Gastroesophageal sphincter (tissue), 4 donors: ENCODE results near the gene TRPM7. TPM values are rescaled to one million over a fixed set of nuclear protein-coding genes. Genes with fewer than 3 reads are reported as not detected.
"Not testable (repeated sequence)": the region's sequence is repeated elsewhere in the genome, so short reads cannot be mapped to it uniquely, and the experiment has no call there.

ENCODE experiments used
- ATAC-seq: fragments of 150-250 bp; one replicate; pipeline ENCODE4 v1.9.1; 2016; ENCODE audit warnings: mild to moderate bottlenecking, moderate library complexity
- H3K27ac ChIP-seq, 4 donors: fragments of 200-600 bp; sonication (generic) in 3 of 4; 1 replicate in 3 of 4; 2 replicates in 1 of 4; pipeline ENCODE4 v1.5.1; 2016 to 2019
- H3K27me3 ChIP-seq: fragments of 200-600 bp; sonication (generic); one replicate; pipeline ENCODE4 v1.5.1; 2019
- H3K36me3 ChIP-seq, 2 donors: fragments of 200-600 bp; sonication (generic); one replicate each; pipeline ENCODE4 v1.5.1; 2019; ENCODE audit warnings: control low read depth in 1 of 2
- H3K4me1 ChIP-seq, 3 donors: fragments of 200-600 bp; sonication (generic); 1 replicate in 2 of 3; 2 replicates in 1 of 3; pipeline ENCODE4 v1.5.1; 2016 to 2019; ENCODE audit warnings: control low read depth in 2 of 3
- H3K4me3 ChIP-seq, 2 donors: fragments of 200-600 bp; sonication (generic); one replicate each; pipeline ENCODE4 v1.5.1; 2019; ENCODE audit warnings: mild to moderate bottlenecking in 1 of 2, moderate library complexity in 1 of 2
- H3K9me3 ChIP-seq, 3 donors: fragments of 200-600 bp; sonication (generic); one replicate each; pipeline ENCODE4 v1.5.1; 2017 to 2019; ENCODE audit warnings: control low read depth in 2 of 3
- EP300 ChIP-seq: sonication (generic); formaldehyde crosslinking; IDR thresholded peaks from one replicate; pipeline ENCODE4 v1.6.1; 2017; ENCODE audit warnings: antibody characterized with exemption, mild to moderate bottlenecking
- POLR2A ChIP-seq, 2 donors: fragments of 450-650 bp; IDR thresholded peaks; one replicate each; pipeline ENCODE4 v1.6.1; 2017; ENCODE audit warnings: antibody characterized with exemption in 2 of 2, mild to moderate bottlenecking in 2 of 2, moderate library complexity in 1 of 2
- POLR2AphosphoS5 ChIP-seq: sonication (generic); formaldehyde crosslinking; IDR thresholded peaks from one replicate; pipeline ENCODE4 v1.6.1; 2017; ENCODE audit warnings: antibody characterized with exemption
- WGBS, 2 donors: methylation state at CpG; one replicate each; pipeline ENCODE4 v1.1.5; 2018; ENCODE audit warnings: low coverage in 1 of 2; 5-methylcytosine and 5-hydroxymethylcytosine counted together
- total RNA-seq, 4 donors: library from RNA; depleted of rRNA; stranded (reverse); fragments of >200 nt; gene quantifications; one replicate each; pipeline ENCODE4 v1.1.0, GENCODE V29; 2016
- TF ChIP-seq, protein P1 (sequence below), 4 experiments: fragments of 200-600 bp in 2 of 4; fragments of 450-650 bp in 2 of 4; sonication (generic) in 1 of 4; IDR thresholded peaks; one replicate each; pipeline ENCODE4 v1.5.1; 2017 to 2019; ENCODE audit warnings: antibody characterized with exemption in 4 of 4, mild to moderate bottlenecking in 2 of 4, moderate library complexity in 2 of 4

Gene TRPM7
- total RNA-seq, 4 donors from 2014 or later = 29.1 to 82.0 (median 40.3) TPM

DNA sequence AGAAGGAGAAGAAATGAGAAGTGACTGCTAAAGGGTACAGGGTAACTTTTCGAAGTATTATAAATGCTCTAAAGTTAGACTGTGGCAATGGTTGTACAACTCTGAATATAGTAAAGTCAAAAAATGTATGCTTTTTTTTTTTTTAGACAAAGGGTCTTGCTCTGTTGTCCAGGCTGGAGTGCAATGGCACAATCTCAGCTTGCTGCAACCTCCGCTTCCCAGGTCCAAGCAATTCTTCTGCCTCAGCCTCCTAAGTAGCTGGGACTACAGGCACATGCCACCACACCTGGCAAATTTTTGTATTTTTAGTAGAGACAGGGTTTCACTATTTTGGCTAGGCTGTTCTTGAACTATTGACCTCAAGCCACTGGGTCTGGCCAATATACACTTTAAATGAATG, 70.0 kb downstream of the TRPM7 start:
- not testable (repeated sequence) for H3K27me3 ChIP-seq, H3K27ac ChIP-seq, ATAC-seq, H3K4me3 ChIP-seq, H3K9me3 ChIP-seq, H3K4me1 ChIP-seq
- peaks cover 5 to 77% of the 10 kb centered on the region in 2 donors for H3K36me3 ChIP-seq
- 100% methylated on average over 2 of the region's 2 CpGs for WGBS, 2 donors

DNA sequence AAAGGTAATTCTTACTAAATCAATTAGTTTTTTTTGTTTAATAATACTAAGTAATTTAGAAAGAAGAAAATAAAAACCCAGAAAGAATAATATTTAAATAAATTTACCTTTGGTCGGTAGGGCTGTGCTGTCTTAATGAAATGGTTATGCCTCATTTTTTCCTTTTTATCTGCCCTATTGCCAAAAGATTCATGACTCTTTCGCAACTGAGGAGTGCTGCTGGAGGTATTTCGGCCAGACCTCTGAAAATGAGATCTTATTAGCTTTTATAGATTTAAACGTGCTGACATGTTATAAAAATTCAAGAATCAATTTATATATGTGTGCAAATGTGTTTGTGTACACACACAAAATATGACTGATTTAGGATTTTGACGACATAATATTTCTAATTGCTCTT, 73.0 kb downstream of the TRPM7 start:
- TF ChIP-seq POLR2A (IDR thresholded peaks at IDR 0.05) (no peak), EP300 (no peak), POLR2AphosphoS5 (no peak)
- TF ChIP-seq, protein P1, sequence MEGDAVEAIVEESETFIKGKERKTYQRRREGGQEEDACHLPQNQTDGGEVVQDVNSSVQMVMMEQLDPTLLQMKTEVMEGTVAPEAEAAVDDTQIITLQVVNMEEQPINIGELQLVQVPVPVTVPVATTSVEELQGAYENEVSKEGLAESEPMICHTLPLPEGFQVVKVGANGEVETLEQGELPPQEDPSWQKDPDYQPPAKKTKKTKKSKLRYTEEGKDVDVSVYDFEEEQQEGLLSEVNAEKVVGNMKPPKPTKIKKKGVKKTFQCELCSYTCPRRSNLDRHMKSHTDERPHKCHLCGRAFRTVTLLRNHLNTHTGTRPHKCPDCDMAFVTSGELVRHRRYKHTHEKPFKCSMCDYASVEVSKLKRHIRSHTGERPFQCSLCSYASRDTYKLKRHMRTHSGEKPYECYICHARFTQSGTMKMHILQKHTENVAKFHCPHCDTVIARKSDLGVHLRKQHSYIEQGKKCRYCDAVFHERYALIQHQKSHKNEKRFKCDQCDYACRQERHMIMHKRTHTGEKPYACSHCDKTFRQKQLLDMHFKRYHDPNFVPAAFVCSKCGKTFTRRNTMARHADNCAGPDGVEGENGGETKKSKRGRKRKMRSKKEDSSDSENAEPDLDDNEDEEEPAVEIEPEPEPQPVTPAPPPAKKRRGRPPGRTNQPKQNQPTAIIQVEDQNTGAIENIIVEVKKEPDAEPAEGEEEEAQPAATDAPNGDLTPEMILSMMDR (IDR thresholded peaks at IDR 0.05) = no peak
- Histone ChIP-seq H3K27ac (no peak overlapping the region), H3K9me3 (no peaks in the 10 kb centered on the region), H3K4me3 (no peak overlapping the region), H3K36me3 (peaks cover 5 to 83% of the 10 kb centered on the region in 2 donors), H3K4me1 (no peaks in the 10 kb centered on the region), H3K27me3 (no peaks in the 10 kb centered on the region)
- WGBS, 2 donors = 82 to 94% methylated on average over 5 of the region's 5 CpGs
- ATAC-seq = no peak

DNA sequence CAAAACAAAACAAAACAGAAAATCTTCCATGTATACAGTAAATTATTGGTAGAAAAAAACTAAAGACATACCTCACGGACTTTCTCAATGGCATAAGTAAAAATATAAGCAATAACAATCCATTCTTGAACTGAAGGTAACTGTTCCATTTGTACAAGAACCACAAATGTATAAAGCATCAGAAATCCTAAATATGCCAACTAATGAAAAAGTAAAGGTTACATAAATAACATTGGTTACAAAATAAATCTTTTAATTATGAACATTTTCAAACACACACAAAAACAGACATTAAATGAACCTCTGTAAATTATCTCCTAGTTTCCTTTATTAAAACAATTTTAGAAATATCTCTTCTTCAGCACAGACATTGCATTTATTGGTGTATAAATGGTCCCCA, 79.5 kb downstream of the TRPM7 start:
- Histone ChIP-seq H3K36me3 (peaks cover 2 to 96% of the 10 kb centered on the region in 2 donors), H3K4me1 (no peaks in the 10 kb centered on the region), H3K27me3 (no peaks in the 10 kb centered on the region), H3K9me3 (no peaks in the 10 kb centered on the region), H3K4me3 (no peak overlapping the region), H3K27ac (no peak overlapping the region)
- ATAC-seq = no peak
- TF ChIP-seq POLR2A (IDR thresholded peaks at IDR 0.05) (no peak), POLR2AphosphoS5 (no peak), EP300 (no peak)
- TF ChIP-seq, protein P1 (IDR thresholded peaks at IDR 0.05) = no peak
- WGBS, 2 donors = 88 to 96% methylated on average over 1 of the region's 1 CpG

DNA sequence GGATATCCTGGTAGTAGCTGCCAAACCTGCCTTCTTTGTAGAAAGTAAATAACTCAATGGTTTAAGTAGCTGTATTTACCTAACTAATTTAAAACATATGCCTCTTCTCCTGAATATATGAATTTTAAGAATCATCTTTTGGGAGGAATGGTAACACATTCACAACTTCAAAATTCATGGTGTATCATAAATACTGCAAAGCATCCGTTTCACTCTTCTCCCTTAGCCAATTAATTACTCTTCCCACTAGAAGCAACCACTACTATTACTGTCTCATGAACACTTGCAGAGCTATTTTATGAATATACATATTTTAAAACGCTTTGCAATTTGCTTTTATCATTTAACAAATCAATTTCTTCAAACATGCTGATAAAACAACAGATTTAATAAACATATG, 81.1 kb downstream of the TRPM7 start:
- Histone ChIP-seq H3K36me3 (peaks cover 0 to 90% of the 10 kb centered on the region in 2 donors), H3K4me1 (no peaks in the 10 kb centered on the region), H3K4me3 (no peak overlapping the region), H3K27me3 (no peaks in the 10 kb centered on the region), H3K27ac (no peak overlapping the region), H3K9me3 (no peaks in the 10 kb centered on the region)
- ATAC-seq = no peak
- TF ChIP-seq, protein P1 (IDR thresholded peaks at IDR 0.05) = no peak
- no peak for TF ChIP-seq POLR2AphosphoS5
- no peak for TF ChIP-seq EP300
- no peak for TF ChIP-seq POLR2A (IDR thresholded peaks at IDR 0.05)
- WGBS, 2 donors = 68 to 84% methylated on average over 2 of the region's 2 CpGs

DNA sequence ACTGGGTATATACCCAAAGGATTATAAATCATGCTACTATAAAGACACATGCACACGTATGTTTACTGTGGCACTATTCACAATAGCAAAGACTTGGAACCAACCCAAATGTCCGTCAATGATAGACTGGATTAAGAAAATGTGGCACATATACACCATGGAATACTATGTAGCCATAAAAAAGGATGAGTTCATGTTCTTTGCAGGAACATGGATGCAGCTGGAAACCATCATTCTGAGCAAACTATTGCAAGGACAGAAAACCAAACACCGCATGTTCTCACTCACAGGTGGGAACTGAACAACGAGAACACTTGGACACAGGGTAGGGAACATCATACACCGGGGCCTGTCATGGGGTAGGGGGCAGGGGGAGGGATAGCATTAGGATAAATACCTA, 84.6 kb downstream of the TRPM7 start:
- not testable (repeated sequence) for H3K9me3 ChIP-seq, H3K27ac ChIP-seq, H3K27me3 ChIP-seq, H3K4me1 ChIP-seq, H3K4me3 ChIP-seq, ATAC-seq
- H3K36me3 ChIP-seq = peaks cover 0 to 90% of the 10 kb centered on the region in 2 donors
- 94 to 97% methylated on average over 3 to 5 of the region's 5 CpGs for WGBS, 2 donors

DNA sequence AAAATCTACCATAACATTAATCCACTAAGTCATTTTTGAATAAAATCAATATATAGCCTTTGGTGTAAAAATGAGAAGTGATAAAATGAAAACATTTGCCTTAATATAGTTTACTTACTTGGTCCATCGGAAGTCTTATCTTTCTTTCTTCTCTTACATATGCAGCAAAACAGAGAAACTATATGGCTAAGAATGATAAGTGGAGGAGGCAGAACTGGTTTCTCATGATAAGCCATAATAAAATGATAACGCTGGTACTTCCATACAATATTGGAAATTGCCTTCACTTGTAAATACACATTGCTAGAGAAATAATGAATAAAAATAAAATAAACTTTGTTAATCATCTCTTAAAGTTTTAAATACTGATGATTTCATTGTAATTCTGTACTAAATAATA, 92.3 kb downstream of the TRPM7 start:
- ATAC-seq = no peak
- Histone ChIP-seq H3K9me3 (no peaks in the 10 kb centered on the region), H3K4me1 (no peaks in the 10 kb centered on the region), H3K36me3 (peaks cover 0 to 96% of the 10 kb centered on the region in 2 donors), H3K27ac (no peak overlapping the region), H3K27me3 (no peaks in the 10 kb centered on the region), H3K4me3 (no peak overlapping the region)
- WGBS, 2 donors = 88 to 100% methylated on average over 2 of the region's 2 CpGs
- TF ChIP-seq, protein P1 (IDR thresholded peaks at IDR 0.05) = no peak
- TF ChIP-seq EP300 (no peak), POLR2AphosphoS5 (no peak), POLR2A (IDR thresholded peaks at IDR 0.05) (no peak)
